ENCODE measurements around the gene TEX19.

Gene TEX19

DNA sequence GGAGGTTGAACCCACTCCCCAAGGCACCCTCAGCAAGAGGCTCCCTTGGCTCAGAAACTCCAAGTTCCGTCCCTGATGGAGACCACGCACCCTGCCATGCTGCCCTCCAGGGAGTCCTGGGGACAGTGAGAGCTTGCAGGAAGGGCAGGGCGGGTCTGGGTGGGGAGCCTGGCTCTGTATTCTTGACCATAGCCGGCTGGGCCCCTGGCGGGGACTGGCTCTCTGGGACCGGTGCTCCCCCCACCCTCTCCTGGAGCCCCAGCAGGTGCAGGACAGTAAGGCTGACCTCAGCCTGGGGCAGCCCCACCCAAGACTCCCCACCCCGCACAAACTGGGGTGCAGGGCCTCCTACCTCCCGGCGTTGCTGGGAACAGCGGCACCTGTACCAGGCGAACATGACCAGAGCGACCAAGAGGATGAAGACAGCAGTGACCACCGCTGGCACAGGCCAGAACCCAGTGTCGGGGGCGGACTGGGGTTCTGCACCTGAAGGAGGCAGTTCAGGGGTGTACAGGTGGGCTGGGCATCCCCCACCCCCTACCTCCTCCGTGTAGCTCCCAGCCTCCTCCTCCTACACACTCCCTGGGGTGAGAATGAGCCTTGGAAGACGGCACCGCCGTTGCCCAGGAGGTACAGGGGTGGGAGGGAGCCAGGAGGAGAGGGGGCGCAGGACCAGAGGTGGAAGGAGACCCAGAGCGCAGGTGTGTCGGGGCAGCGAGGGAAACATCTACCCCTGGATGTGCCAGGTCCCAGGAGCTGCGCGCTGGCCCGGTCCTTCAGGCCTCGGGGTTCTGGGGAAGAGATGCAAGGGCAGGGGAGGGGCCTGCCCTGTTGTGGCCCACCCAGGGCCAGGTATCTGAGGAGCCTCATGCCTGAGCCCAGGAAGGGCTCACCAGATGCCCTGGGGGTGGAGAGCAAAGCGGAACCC lies 36.3 kb upstream of the TEX19 start:
- no peak overlapping the region for H3K4me2 ChIP-seq
- no peaks in the 10 kb centered on the region for H4K20me1 ChIP-seq (ENCODE audit: insufficient read depth)
- H3K9ac ChIP-seq = no peak overlapping the region
- H3K27ac ChIP-seq = no peak overlapping the region
- no peak overlapping the region for H2AFZ ChIP-seq (ENCODE audit: low read depth)
- H3K27me3 ChIP-seq (ENCODE audit: insufficient read depth, low read depth) = peaks cover 16% of the 10 kb centered on the region; the same call in 1 of the 2 replicates
- H3K4me1 ChIP-seq (ENCODE audit: low read depth, poor library complexity, severe bottlenecking) = peaks cover 23% of the 10 kb centered on the region
- no peaks in the 10 kb centered on the region for H3K79me2 ChIP-seq (ENCODE audit: insufficient read depth, low read depth)
- no peak for TF ChIP-seq CTCF (conservative IDR thresholded peaks at IDR 0.05; ENCODE audit: low read depth, low read length)
- no peaks in the 10 kb centered on the region for H3K36me3 ChIP-seq (ENCODE audit: insufficient read depth)
- H3K4me3 ChIP-seq (IDR thresholded peaks at IDR 0.05; ENCODE audit: insufficient read depth, low read depth, low read length) = no peak overlapping the region

GRCh38 chr17:82323514-82324234 lies 35.4 kb upstream of the TEX19 start:
- Histone ChIP-seq H3K9ac (no peak overlapping the region), H3K27me3 (ENCODE audit: insufficient read depth, low read depth) (peaks cover 16% of the 10 kb centered on the region; the same call in 1 of the 2 replicates), H3K4me2 (no peak overlapping the region), H4K20me1 (ENCODE audit: insufficient read depth) (no peaks in the 10 kb centered on the region), H3K4me3 (IDR thresholded peaks at IDR 0.05; ENCODE audit: insufficient read depth, low read depth, low read length) (no peak overlapping the region), H3K36me3 (ENCODE audit: insufficient read depth) (no peaks in the 10 kb centered on the region), H2AFZ (ENCODE audit: low read depth) (no peak overlapping the region), H3K27ac (no peak overlapping the region), H3K4me1 (ENCODE audit: low read depth, poor library complexity, severe bottlenecking) (peaks cover 29% of the 10 kb centered on the region), H3K79me2 (ENCODE audit: insufficient read depth, low read depth) (no peaks in the 10 kb centered on the region)
- no peak for TF ChIP-seq CTCF (conservative IDR thresholded peaks at IDR 0.05; ENCODE audit: low read depth, low read length)

- no peak overlapping the region for H3K27ac ChIP-seq
- H3K27me3 ChIP-seq (ENCODE audit: insufficient read depth, low read depth) = peaks cover 16% of the 10 kb centered on the region; the same call in 1 of the 2 replicates
- TF ChIP-seq CTCF (conservative IDR thresholded peaks at IDR 0.05; ENCODE audit: low read depth, low read length) = no peak
- H3K9ac ChIP-seq = no peak overlapping the region
- no peaks in the 10 kb centered on the region for H3K79me2 ChIP-seq (ENCODE audit: insufficient read depth, low read depth)
- peaks cover 37% of the 10 kb centered on the region for H3K4me1 ChIP-seq (ENCODE audit: low read depth, poor library complexity, severe bottlenecking)
- no peaks in the 10 kb centered on the region for H3K36me3 ChIP-seq (ENCODE audit: insufficient read depth)
- H3K4me2 ChIP-seq = no peak overlapping the region
- H4K20me1 ChIP-seq (ENCODE audit: insufficient read depth) = no peaks in the 10 kb centered on the region
- H3K4me3 ChIP-seq (IDR thresholded peaks at IDR 0.05; ENCODE audit: insufficient read depth, low read depth, low read length) = no peak overlapping the region
- no peak overlapping the region for H2AFZ ChIP-seq (ENCODE audit: low read depth)
These were observed 34.3 kb upstream of the TEX19 start for GRCh38 chr17:82324566-82325285.
